Epithelial cell of esophagus (primary cell): ENCODE measurements around the gene DUSP10.
A peak's percentile ranks its signal among the peaks of the same experiment; 100 is the strongest.

ENCODE experiments used
- DNase-seq: peaks from one replicate; pipeline ENCODE4 v3.0.0; 2010; ENCODE audit warnings: low read depth
- H3K4me3 ChIP-seq: 2 replicates; pipeline ENCODE4 v1.5.1; 2011; ENCODE audit warnings: mild to moderate bottlenecking, low read length, control low read depth
- TF ChIP-seq, protein P1 (sequence below): IDR thresholded peaks from 2 replicates; pipeline ENCODE4 v1.5.1; 2011; ENCODE audit warnings: low read depth, mild to moderate bottlenecking, low read length, control low read depth, inconsistent platforms; ENCODE audit not compliant: insufficient read depth; ENCODE audit errors: missing control alignments

DUSP10 gene

DNA sequence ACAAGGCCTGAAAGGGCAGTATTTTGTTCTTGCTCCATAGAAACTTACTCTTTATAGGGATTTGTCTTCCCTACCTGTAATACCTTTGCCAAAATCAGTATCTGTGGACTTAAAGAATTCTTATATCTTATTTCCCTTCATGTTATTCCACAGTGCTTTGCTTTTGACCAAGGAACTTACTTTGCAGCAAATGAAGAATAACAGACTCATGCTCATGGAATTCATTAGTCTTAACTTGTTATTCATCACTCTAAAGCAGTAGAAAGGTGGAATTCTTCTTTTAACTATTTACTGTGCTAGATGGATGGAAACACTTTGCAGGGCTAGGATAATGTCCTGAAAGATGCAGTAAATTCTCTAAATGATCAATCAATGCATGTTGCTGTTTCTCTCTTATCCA is 45.9 kb downstream of the DUSP10 start:
- DNase-seq: peak; percentile 28
- no peak overlapping the region for H3K4me3 ChIP-seq
- TF ChIP-seq, protein P1, sequence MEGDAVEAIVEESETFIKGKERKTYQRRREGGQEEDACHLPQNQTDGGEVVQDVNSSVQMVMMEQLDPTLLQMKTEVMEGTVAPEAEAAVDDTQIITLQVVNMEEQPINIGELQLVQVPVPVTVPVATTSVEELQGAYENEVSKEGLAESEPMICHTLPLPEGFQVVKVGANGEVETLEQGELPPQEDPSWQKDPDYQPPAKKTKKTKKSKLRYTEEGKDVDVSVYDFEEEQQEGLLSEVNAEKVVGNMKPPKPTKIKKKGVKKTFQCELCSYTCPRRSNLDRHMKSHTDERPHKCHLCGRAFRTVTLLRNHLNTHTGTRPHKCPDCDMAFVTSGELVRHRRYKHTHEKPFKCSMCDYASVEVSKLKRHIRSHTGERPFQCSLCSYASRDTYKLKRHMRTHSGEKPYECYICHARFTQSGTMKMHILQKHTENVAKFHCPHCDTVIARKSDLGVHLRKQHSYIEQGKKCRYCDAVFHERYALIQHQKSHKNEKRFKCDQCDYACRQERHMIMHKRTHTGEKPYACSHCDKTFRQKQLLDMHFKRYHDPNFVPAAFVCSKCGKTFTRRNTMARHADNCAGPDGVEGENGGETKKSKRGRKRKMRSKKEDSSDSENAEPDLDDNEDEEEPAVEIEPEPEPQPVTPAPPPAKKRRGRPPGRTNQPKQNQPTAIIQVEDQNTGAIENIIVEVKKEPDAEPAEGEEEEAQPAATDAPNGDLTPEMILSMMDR: no peak

DNA sequence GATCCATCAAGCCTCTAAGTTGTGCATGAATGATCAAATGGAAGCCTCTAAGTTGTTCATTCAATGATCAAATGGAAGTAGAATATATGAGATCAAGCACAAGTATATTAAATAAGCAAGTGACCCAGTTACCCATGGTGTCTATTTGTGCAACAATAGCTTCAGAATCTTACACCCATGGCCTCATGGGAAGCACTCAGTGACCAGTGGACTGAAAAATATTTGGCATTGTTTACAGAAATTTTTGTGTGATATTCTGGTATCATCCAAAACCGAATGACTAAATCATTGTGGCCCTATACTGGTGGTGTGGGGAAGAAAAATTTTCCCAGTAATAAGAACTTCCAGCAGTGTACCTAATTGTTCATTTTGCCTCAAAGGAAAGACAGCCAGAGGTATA is 46.6 kb downstream of the DUSP10 start:
- H3K4me3 ChIP-seq: no peak overlapping the region
- TF ChIP-seq, protein P1: no peak
- DNase-seq: no peak

DNA sequence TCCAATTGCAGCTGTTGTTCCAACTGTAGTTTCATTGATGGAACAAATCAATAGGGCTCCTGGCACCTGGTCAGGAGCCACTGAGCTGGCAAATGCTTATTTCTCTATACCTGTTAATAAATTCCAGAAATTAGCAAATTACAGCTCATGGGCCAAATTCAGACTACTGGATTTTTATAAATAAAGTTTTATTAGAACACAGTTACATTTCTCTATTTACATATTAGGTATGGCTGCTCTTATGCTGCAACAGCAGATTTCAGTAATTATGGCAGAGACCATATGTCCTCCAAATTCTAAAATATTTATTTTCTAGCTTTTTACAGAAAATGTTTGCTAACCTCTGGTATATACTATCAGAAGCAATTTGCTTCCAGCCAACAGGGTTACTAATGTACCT is 47.8 kb downstream of the DUSP10 start:
- no peak overlapping the region for H3K4me3 ChIP-seq
- no peak for DNase-seq
- TF ChIP-seq, protein P1: no peak

DNA sequence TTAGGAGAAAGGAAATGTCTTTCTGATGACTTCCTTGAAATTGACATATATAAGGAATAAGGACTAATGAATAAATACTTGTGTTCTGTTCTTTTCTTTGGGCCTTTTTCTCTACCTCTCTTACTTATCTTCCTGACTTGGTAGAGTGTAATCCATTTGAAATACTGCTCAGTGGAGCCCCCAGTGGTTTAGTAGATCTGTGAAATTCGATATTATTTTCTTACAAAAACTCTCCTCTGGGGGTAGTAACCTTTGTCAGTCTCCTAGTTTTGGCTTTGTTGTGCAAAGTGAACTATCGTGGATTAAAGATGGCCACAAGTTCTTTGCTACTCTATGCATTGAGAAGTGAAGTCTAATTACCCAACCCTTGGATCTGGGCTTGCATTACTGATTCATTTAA is 48.8 kb downstream of the DUSP10 start:
- H3K4me3 ChIP-seq: no peak overlapping the region
- TF ChIP-seq, protein P1: peak; percentile 2
- no peak for DNase-seq

DNA sequence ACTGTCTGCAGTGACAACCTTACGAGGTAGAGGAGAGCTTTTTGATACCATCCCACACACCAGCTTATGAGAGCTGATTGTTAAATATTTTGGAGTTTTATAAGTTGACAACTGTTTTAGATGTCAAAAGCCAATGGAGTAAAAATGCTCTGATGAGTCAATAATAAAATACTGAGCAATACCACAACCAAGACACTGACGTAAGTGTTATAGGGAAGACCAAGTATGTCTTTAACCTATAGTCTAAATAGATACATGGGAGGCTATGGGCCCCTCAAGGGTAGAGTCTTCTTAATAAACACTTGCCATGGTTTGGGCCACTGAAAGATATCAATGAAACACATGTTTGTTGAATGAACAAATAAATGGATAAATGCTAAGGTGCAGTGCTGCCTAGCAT is 49.2 kb downstream of the DUSP10 start:
- TF ChIP-seq, protein P1: no peak
- DNase-seq: no peak
- no peak overlapping the region for H3K4me3 ChIP-seq

DNA sequence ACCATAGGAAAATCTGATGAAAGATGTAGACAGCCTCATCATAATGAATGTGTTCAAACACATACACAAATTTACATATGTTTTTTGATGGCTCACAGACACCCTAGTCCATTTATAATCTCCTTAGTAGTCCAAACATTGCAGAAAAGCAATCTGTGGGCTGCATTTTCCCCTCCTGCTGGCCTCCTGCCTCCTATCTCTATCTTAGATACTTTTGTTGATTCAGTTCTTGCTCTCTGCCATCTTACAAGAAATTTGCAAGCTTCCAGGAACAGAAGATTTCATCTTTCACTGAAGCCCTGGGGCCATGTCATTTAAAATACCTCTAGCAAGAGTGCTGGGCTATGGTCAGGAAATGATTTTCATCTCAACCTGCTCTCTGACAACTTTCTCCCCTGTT is 50.6 kb downstream of the DUSP10 start:
- H3K4me3 ChIP-seq: no peak overlapping the region
- no peak for DNase-seq
- TF ChIP-seq, protein P1: no peak

DNA sequence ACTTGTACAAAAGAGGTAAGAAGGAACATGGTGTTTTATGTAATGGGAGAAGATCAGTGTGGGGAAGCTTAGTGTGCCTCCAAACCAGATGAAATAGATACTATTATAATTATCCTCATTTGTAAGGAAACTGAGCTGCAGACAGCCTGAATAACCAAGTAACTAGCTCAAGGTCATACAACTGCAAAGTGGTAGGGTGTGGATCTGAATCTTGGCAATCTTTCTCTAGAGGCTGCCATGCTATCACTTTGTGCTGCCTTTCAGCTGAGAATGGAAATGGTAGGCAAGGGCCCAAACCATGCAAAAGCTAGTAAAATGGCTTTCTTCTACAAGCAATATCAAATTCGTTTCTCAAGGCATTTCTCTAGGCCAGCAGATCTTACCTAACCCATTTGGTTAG is 51.0 kb downstream of the DUSP10 start:
- no peak overlapping the region for H3K4me3 ChIP-seq
- TF ChIP-seq, protein P1: no peak
- no peak for DNase-seq
